ENCODE results near the gene RAPGEF5.
"Not testable (repeated sequence)": the region's sequence is repeated elsewhere in the genome, so short reads cannot be mapped to it uniquely, and the experiment has no call there.

RAPGEF5 gene

DNA sequence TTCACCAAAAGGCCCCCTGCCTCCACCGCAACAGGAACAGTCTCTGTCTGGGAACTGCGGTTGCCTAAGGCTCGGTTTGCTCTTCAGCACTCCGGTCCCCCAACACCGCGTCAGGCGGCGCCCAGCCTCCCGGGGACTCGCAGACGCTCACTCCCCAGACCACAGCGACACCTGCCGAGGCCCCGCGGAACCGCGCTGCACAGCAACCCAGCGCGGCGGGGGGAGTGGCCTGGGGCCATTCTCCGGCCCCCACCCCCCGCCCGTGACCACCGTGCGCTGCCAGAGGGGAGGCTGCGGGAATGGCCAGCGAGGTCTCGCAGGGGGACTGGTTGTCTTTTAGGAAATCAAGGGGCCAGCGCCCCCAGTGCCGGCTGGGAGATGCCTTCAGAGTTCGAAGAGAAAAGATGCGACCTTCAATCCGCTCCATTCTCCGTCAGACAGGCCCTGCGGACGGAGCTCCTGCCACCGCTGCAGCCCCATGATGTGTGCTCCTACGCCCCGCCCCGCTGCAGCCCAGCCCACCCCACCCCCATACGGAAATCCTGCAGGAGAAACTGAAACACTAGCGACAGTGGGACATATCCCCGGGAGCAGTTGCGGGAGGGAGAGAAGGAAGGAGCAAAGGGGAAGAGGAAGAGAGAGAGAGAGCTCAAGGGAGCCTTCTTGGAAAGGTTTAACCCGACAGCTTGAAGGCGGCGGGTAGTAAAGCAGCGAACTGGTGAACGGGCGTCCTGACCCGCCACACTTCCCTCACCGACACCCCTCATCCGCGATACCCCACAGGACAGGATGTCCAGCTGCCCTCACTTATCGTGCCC lies 273.9 kb downstream of the RAPGEF5 start:
- peak; percentile 69 to 70 for DNase-seq (ENCODE audit: low read depth in 2 of 2)

DNA sequence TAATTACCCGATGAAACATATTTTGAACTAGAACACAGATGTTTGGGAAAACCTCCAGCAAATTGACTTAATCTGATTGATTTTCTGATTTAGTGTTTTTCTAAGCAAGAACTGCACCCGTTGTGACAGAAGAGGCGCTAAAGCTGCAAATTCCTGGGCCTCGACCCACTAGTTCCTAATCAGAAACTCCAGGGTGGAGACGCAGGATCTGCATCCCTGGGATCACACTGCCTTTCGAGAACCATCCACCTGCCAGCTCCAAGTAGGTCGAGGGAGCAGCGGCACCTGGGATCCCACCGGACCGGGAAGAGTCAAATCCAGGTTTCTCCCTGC lies 274.4 kb downstream of the RAPGEF5 start:
- DNase-seq (ENCODE audit: low read depth in 2 of 2) = no peak

DNA sequence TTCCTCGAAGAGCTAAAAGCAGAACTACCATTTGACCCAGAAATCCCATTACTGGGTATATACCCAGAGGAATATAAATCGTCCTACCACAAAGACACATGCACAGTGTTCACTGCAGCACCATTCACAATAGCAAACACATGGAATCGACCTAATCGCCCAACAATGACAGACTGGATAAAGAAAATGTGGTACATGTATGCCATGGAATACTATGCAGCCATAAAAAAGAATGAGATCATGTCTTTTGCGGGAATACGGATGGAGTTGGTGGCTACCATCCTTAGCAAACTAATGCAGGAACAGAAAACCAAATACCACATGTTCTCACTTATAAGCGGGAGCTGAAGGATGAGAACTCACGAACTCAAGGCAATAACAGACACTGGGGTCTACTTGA lies 276.7 kb downstream of the RAPGEF5 start:
- DNase-seq (ENCODE audit: low read depth in 2 of 2) = not testable (repeated sequence)

DNA sequence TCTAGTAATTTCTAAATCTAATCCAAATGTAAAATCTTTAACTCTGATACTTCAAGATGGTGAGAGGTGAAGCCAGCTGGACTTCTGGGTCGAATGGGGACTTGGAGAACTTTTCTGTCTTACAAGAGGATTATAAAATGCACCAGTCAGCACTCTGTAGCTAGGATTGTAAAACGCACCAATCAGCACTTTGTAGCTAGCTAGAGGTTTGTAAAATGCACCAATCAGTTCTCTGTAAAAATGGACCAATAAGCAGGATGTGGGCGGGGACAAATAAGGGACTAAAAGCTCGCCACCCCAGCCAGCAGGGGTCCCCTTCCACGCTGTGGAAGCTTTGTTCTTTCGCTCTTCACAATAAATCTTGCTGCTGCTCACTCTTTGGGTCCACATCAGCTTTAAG lies 278.1 kb downstream of the RAPGEF5 start:
- DNase-seq (ENCODE audit: low read depth in 2 of 2) = not testable (repeated sequence)

DNA sequence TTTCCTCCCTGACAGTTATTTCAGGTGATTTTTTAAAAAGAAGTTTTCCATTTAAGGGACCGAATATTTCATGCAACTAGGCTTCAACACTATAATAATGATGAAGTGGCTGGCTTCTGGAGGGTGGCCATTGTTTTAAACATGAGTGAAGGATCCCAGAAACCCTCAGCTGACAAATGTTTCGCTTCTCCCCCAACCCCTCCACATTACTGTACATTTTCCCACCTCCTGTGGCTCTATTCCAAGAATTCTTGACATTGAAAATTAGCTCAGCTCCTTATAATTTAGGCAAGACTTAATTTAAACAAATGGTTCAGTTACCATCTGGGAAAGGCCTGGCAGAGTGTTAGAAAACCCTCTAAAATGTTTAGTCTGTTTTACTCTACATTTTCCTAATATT lies 281.4 kb downstream of the RAPGEF5 start:
- no peak for DNase-seq (ENCODE audit: low read depth in 2 of 2)

DNA sequence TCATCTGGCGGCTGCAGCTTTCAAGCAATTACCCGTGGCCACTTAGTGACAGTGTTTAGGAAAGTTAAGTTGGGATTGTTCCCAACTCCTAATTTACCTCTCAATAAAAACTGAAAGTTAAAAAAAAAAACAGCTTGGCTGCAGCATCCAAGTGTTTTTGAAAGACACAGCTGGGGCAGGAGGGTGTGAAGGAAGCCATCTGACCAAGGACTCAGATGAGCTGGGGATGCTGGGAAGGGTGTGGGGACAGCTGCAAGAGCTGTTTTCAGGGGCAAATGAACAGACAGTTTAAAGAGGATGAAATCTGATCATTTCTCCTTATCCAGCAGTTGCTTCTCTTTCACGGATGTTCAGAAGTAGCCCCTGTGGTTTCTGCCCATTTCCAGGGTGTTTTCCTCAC lies 282.1 kb downstream of the RAPGEF5 start:
- no peak for DNase-seq (ENCODE audit: low read depth in 2 of 2)

Measured in stimulated activated CD8-positive, alpha-beta memory T cell treated with anti-CD3 and anti-CD28 coated beads, Interleukin-15, amount 100 ng/mL, for 48 hours (primary cell).